ENCODE data around the gene LZIC. TPM values are rescaled to one million over a fixed set of nuclear protein-coding genes. Genes with fewer than 3 reads are reported as not detected.

The LZIC gene
- total RNA-seq, 2 donors from 2014 or later = 27.1 to 31.2 TPM

GRCh38 chr1:9891207-9891606 is 52.0 kb downstream of the LZIC start:
- DNase-seq (no peak), ATAC-seq (no peak)
- intact Hi-C loops (cut with DNase I) = no loop called here

GRCh38 chr1:9890224-9890731 is 52.9 kb downstream of the LZIC start:
- intact Hi-C loops (cut with DNase I) = no loop called here
- DNase-seq (peak; percentile 73), ATAC-seq (peak in 1 of 2 donors; percentile 75)

GRCh38 chr1:9889411-9889810 is 53.8 kb downstream of the LZIC start:
- ATAC-seq = no peak
- intact Hi-C loops (cut with DNase I) = no loop called here

GRCh38 chr1:9888886-9889285 is 54.3 kb downstream of the LZIC start:
- ATAC-seq = no peak
- DNase-seq = no peak
- intact Hi-C loops (cut with DNase I) = no loop called here

More at GRCh38 chr1:9889411-9889810, 53.8 kb downstream of the LZIC start:
- no peak for DNase-seq

DNA sequence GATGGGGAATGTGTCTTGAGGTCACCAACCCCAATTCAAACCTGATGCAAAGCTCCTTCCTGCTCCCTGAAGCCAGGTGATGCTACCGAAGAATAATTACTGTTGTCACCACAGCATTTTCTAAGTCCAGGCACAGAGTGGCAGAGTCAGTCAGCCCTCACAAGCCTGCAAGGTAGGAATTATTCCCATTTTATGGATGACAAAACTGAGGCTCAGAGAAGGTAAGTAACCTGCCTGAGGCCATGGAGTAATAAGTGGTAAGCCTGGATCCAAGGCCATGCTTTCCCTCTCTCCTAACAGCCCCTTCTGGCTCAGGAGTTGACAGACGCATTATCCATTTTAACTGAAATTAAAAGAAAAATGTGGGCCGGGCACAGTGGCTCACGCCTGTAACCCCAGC is 56.1 kb downstream of the LZIC start:
- ATAC-seq (no peak), DNase-seq (no peak)
- intact Hi-C loops (cut with DNase I) = no loop called here

- DNase-seq = no peak
- intact Hi-C loops (cut with DNase I) = no loop called here
- ATAC-seq = peak; percentile 50 to 51
These were observed 57.0 kb downstream of the LZIC start for GRCh38 chr1:9886092-9886742.

- intact Hi-C loops (cut with DNase I) = no loop called here
- DNase-seq (no peak), ATAC-seq (no peak)
These were observed 58.4 kb downstream of the LZIC start for GRCh38 chr1:9884805-9885204.

DNA sequence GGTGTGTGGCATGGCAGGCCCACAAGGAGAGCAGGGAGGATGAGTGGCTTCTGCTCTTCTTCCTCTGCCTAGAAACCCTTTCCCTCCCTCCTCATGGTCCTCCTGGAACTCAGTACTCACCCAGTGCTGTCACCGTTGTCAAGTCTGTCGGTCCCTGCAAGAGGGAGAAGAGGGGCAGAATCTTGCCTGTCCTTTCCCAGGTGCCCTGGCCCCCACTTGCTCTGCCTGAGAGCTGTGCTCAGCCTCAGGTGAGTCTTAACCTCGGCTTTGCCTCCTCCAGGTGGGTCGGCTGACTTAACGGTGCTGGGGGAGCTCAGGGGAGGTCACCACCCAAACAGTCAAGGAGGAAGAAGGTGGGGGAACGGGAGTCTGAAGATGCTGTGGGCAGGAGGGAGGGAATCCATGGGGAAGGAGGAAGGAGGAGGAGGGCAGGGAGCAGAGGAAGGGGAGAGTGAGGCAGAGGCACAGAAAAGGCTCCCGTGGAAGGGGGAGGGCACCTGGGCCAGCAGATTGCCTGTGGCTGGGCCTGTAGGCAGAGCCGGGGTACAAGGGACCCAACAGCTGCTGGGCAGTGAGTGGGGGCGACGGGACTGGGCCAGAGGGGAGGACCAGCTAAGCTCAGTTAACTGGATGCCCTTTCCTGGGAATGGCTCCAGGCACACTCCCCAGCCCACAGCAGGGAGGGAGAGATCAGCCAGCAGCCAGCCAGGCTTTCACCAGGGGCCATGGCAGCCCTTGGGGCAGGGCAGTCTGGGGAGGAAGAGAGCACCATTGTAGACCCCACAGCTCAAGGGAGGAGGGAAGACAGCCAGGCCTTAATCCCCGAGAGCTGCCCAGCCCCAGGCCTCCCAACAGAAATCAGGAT is 59.4 kb downstream of the LZIC start:
- peak; percentile 18 to 31 for ATAC-seq
- intact Hi-C loops (cut with DNase I) = no loop called here
- no peak for DNase-seq

DNA sequence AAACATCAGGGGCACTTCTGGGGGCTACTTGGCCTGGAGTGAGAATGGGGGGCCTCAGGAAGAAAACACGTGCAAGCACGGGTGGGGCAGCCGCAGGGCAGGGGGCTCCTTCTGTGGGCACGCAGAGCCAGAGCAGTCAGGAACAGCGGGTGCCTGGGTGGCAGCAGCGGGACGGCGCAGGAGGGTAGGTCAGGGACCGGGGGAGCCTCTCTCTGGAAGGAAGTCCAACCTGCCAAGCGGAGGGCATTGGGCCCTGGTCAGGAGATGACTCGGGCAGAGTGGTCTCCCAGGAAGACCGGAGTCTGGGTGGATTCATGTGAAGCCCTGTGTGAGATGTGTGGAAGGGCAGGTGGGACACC is 60.3 kb downstream of the LZIC start:
- ATAC-seq = no peak
- intact Hi-C loops (cut with DNase I) = no loop called here
- DNase-seq = no peak

- ATAC-seq = no peak
- no peak for DNase-seq
- intact Hi-C loops (cut with DNase I) = no loop called here
These were observed 60.8 kb downstream of the LZIC start for GRCh38 chr1:9882296-9882944.

GRCh38 chr1:9881838-9882249 is 61.3 kb downstream of the LZIC start:
- intact Hi-C loops (cut with DNase I) = no loop called here
- no peak for ATAC-seq

More at GRCh38 chr1:9881838-9882249, 61.3 kb downstream of the LZIC start:
- no peak for DNase-seq

Small RNA genes lying within 50 kb of the gene (microRNA-seq; reads per million reads assigned to microRNA genes)
- 0.40 to 0.54 reads per million in 2 donors for gene MIR5697

Other genes starting within 250 kb of the LZIC start
- 10 to 100 TPM; 62.5 to 64.1 TPM for gene CLSTN1, start 119.4 kb downstream of the LZIC start, total RNA-seq
- 10 to 100 TPM; 32.2 to 34.1 TPM for gene CTNNBIP1, start 33.1 kb downstream of the LZIC start, total RNA-seq
- 10 to 100 TPM; 14.9 to 19.1 TPM for gene NMNAT1, start 84 bp upstream of the LZIC start, total RNA-seq
- gene RBP7, start 53.8 kb upstream of the LZIC start, total RNA-seq = 10 to 100 TPM; 24.8 to 29.9 TPM
- gene UBE4B, start 89.6 kb upstream of the LZIC start, total RNA-seq = 10 to 100 TPM; 42.9 to 47.8 TPM

Data from left cardiac atrium (tissue), 4 donors.